HG02798 (cell line): Measurements from ENCODE around the gene PTPRU.

Source experiments
- ATAC-seq: cut with Tn5 transposase; IDR thresholded peaks from one replicate; pipeline ENCODE4 v1.9.1; 2021; ENCODE audit warnings: mild to moderate bottlenecking; ENCODE audit not compliant: unreplicated experiment, poor library complexity

The PTPRU gene

GRCh38 chr1:29235955-29236711 lies at the start of gene PTPRU:
Gene PTPRU, plus strand, starts transcription at chr1:29236522. Its CDS starts 123 bp downstream, at chr1:29236645.
- ATAC-seq: peak; percentile 80

- no peak for ATAC-seq
Observed at GRCh38 chr1:29186707-29187106, 49.6 kb upstream of the PTPRU start.

GRCh38 chr1:29190718-29191117 lies 45.6 kb upstream of the PTPRU start:
- no peak for ATAC-seq

- no peak for ATAC-seq
Observed at GRCh38 chr1:29193879-29194455, 42.4 kb upstream of the PTPRU start.

- no peak for ATAC-seq
Observed at GRCh38 chr1:29195881-29196291, 40.4 kb upstream of the PTPRU start.

- no peak for ATAC-seq
Observed at GRCh38 chr1:29196863-29197589, 39.3 kb upstream of the PTPRU start.

GRCh38 chr1:29197590-29197924 lies 38.8 kb upstream of the PTPRU start:
- no peak for ATAC-seq

- no peak for ATAC-seq
Observed at GRCh38 chr1:29197993-29198392, 38.3 kb upstream of the PTPRU start.

GRCh38 chr1:29200906-29201594 lies 35.3 kb upstream of the PTPRU start:
- no peak for ATAC-seq

- no peak for ATAC-seq
Observed at GRCh38 chr1:29201595-29202051, 34.7 kb upstream of the PTPRU start.

GRCh38 chr1:29202053-29202452 lies 34.3 kb upstream of the PTPRU start:
- ATAC-seq: no peak

- ATAC-seq: peak; percentile 74
Observed at GRCh38 chr1:29202584-29203340, 33.6 kb upstream of the PTPRU start.

- ATAC-seq: no peak
Observed at GRCh38 chr1:29208442-29208841, 27.9 kb upstream of the PTPRU start.

GRCh38 chr1:29209173-29209572 lies 27.1 kb upstream of the PTPRU start:
- ATAC-seq: no peak

- peak; percentile 43 for ATAC-seq
Observed at GRCh38 chr1:29210278-29211085, 25.8 kb upstream of the PTPRU start.

- ATAC-seq: no peak
Observed at GRCh38 chr1:29211086-29212030, 25.0 kb upstream of the PTPRU start.

GRCh38 chr1:29213055-29213454 lies 23.3 kb upstream of the PTPRU start:
- no peak for ATAC-seq

- no peak for ATAC-seq
Observed at GRCh38 chr1:29217633-29218032, 18.7 kb upstream of the PTPRU start.
